Measurements from ENCODE around the gene TBC1D12. TPM values are rescaled to one million over a fixed set of nuclear protein-coding genes. Genes with fewer than 3 reads are reported as not detected.

TBC1D12 gene
- total RNA-seq, 4 donors from 2014 or later: 7.4 to 11.4 (median 7.8) TPM

GRCh38 chr10:94430701-94431100, 28.4 kb downstream of the TBC1D12 start:
- Histone ChIP-seq H3K4me1 (peaks cover 9 to 15% of the 10 kb centered on the region in 2 donors), H3K27ac (no peak overlapping the region), H3K4me3 (no peak overlapping the region), H3K36me3 (no peaks in the 10 kb centered on the region), H3K27me3 (no peaks in the 10 kb centered on the region), H3K9me3 (no peaks in the 10 kb centered on the region)
- DNase-seq (no peak), ATAC-seq (no peak)
- in situ Hi-C loops (cut with MboI; ENCODE audit: low sequenced_read_pairs in 4 of 4) (no loop called here), intact Hi-C loops (cut with DNase I; ENCODE audit: low total_unique reads) (no loop called here)
- TF ChIP-seq POLR2A (IDR thresholded peaks at IDR 0.05) (no peak), CTCF (IDR thresholded peaks at IDR 0.05 in 4 of 5, conservative IDR thresholded peaks at IDR 0.05 in 1 of 5) (no peak)

GRCh38 chr10:94432443-94432842, 30.1 kb downstream of the TBC1D12 start:
- intact Hi-C loops (cut with DNase I; ENCODE audit: low total_unique reads): no loop called here
- H3K9me3 ChIP-seq: peaks cover 0 to 3% (median 0%) of the 10 kb centered on the region in 3 donors
- H3K27me3 ChIP-seq: no peaks in the 10 kb centered on the region
- no peak for ATAC-seq
- in situ Hi-C loops (cut with MboI; ENCODE audit: low sequenced_read_pairs in 4 of 4): no loop called here
- no peaks in the 10 kb centered on the region for H3K36me3 ChIP-seq
- no peak overlapping the region for H3K4me3 ChIP-seq
- peaks cover 9 to 15% of the 10 kb centered on the region in 2 donors for H3K4me1 ChIP-seq
- TF ChIP-seq POLR2A (IDR thresholded peaks at IDR 0.05) (no peak), CTCF (IDR thresholded peaks at IDR 0.05 in 4 of 5, conservative IDR thresholded peaks at IDR 0.05 in 1 of 5) (no peak)
- DNase-seq: no peak
- no peak overlapping the region for H3K27ac ChIP-seq

- peaks cover 0 to 3% (median 0%) of the 10 kb centered on the region in 3 donors for H3K9me3 ChIP-seq
- peaks cover 6 to 13% of the 10 kb centered on the region in 2 donors for H3K4me1 ChIP-seq
- intact Hi-C loops (cut with DNase I; ENCODE audit: low total_unique reads) (no loop called here), in situ Hi-C loops (cut with MboI; ENCODE audit: low sequenced_read_pairs in 4 of 4) (loop anchor here in 1 of 4 donors (5.0 kb wide), 1 partner anchor 67 kb away; no protein-coding TSS in a partner anchor)
- no peak for ATAC-seq
- H3K27me3 ChIP-seq: no peaks in the 10 kb centered on the region
- no peaks in the 10 kb centered on the region for H3K36me3 ChIP-seq
- no peak overlapping the region for H3K4me3 ChIP-seq
- no peak for DNase-seq
- TF ChIP-seq CTCF (IDR thresholded peaks at IDR 0.05 in 4 of 5, conservative IDR thresholded peaks at IDR 0.05 in 1 of 5) (no peak), POLR2A (IDR thresholded peaks at IDR 0.05) (no peak)
- H3K27ac ChIP-seq: no peak overlapping the region
Measured at GRCh38 chr10:94439275-94439861, 37.0 kb downstream of the TBC1D12 start.

GRCh38 chr10:94440096-94440495, 37.8 kb downstream of the TBC1D12 start:
- in situ Hi-C loops (cut with MboI; ENCODE audit: low sequenced_read_pairs in 4 of 4) (loop anchor here in 1 of 4 donors (10.0 kb wide), 1 partner anchor 75 kb away; the partner anchor contains the start of gene NOC3L), intact Hi-C loops (cut with DNase I; ENCODE audit: low total_unique reads) (loop anchor here (5.0 to 10.0 kb wide), 2 partner anchors 38 to 165 kb away; partner anchors contain the start of gene TBC1D12)
- DNase-seq: no peak
- no peak for ATAC-seq
- no peaks in the 10 kb centered on the region for H3K36me3 ChIP-seq
- H3K9me3 ChIP-seq: peaks cover 0 to 3% (median 0%) of the 10 kb centered on the region in 3 donors
- H3K4me3 ChIP-seq: no peak overlapping the region
- H3K27me3 ChIP-seq: no peaks in the 10 kb centered on the region
- no peak for TF ChIP-seq POLR2A (IDR thresholded peaks at IDR 0.05)
- TF ChIP-seq CTCF (IDR thresholded peaks at IDR 0.05 in 4 of 5, conservative IDR thresholded peaks at IDR 0.05 in 1 of 5): no peak
- peaks cover 6 to 13% of the 10 kb centered on the region in 2 donors for H3K4me1 ChIP-seq
- H3K27ac ChIP-seq: no peak overlapping the region

Measured in gastrocnemius medialis (tissue), 4 donors.